Measurements from ENCODE around the gene PCDH9.

The PCDH9 gene

DNA sequence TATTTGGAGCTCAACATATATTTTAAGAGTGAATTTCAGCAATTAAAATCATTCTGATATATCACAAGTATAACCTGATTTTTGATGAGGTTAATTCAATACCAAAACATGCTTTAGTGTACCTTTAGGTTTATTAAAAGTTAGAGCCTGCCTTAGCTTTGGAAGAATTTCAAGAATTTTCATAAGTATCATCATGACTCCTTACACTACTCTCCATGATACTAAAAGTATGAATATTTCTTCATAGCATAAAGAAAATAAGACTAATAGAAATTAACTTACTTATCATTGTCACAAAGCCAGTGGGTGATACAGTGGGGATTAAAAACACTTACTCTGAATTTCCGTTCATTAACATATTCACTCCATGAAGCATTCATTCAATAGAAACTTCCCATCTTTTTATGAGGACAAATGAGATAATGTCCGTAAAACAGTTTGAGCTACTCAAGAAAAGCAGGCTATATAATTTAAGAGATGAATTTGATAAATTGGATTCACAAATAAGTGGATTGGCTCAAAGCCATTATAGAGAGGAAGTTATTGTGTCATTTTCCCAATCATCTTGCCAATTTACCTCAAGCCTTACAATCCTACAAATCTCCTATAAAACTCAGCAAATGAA, 214.0 kb downstream of the PCDH9 start:
- no peak for DNase-seq

DNA sequence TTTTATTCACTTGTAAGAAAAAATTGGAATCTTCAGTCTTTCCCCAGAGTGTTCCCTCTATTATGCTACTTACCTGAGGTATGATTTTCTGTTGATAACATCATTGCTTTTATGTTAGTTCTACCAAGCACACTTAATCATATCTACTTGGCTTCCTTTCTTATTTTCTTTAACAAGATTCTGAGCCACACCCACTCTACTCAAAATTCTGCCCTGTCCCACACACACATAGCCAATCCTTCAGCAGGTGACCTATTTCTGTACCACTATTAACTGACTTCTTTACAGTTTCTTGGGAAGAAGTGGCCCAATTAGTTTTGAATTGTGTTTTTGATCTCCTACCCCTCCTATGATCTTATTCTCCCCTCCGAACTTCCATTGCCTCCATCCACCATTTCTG, 215.7 kb downstream of the PCDH9 start:
- DNase-seq, result no peak

DNA sequence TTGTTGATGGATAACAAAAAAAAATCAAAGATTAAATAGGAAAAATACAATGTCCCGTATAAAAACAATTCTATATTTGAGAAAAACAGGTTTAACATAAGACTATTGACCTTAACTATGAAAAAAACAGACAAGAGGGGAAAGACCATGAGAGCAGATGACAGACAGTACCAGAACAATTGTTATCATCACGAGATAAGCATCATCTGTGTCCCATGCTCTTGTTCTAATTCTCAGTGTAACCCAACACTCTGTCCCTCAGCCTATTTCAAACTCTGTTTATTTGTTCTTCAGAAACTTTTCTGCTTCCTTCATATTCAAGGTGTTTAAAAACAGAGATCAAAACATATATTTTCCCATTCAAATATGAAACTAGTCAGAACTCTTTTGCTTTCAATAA, 216.4 kb downstream of the PCDH9 start:
- DNase-seq, result no peak

DNA sequence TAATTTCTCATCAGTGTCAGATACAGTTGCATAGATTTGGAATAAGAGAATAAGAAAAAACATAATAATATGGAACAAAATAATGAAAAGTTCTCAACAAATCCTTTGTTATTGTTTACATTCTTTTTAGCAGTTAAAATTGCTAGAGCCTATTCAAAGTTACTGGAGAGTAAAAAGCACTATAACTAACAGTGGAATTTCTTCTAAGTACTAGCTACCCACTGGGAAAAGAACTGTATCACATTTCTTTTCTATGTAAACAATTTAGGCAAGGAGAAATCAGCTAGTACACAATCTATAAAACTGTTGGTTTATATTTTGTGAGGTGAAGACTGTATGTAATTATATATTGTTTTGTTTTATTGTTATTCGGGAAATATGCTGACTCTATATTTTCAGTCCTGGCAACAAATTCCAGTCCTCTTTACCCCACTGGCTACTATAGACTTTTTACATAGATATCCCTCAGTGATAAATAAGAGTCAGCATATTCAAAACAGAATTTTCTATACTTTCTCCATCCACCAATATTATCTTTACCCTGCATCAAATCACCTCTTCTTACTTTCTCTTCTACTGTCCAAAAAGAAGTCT, 222.0 kb downstream of the PCDH9 start:
- no peak for DNase-seq

DNA sequence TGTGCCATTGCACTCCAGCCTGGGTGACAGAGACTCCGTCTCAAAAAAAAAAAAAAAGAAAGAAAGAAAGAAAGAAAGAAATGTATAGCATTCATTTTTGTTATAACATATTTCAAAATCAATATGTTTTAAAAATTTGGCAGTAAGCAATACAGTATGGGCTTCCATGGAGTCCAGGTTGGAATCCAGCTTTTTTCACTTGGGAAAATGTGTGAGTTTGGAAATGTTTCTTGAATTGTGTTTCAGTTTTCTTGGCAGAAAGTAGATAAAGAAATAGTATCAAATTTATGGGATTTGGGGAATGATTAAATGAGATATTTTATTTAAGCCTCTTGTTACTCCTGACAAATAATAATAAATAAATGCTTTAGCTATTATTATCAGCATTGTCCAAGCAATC, 225.6 kb downstream of the PCDH9 start:
- DNase-seq, result no peak

DNA sequence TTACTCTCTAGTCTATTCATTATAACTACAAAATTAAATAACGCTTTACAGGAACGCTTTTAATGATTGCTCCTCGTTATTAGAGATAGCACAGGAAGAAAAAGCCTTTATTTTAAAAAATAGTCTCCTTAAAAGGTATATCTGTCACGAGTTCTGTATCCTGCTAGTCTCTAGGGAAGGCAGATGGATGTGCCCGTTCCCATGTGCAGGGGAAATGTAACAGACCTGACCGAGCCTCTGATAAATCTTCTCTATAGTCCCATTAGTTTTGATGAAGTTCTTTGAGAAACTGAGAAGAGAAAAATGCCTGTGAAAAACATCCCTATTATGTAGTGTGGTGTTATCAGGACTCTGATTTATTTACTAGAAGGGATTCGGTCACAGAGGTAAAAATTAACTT, 226.4 kb downstream of the PCDH9 start:
- no peak for DNase-seq

DNA sequence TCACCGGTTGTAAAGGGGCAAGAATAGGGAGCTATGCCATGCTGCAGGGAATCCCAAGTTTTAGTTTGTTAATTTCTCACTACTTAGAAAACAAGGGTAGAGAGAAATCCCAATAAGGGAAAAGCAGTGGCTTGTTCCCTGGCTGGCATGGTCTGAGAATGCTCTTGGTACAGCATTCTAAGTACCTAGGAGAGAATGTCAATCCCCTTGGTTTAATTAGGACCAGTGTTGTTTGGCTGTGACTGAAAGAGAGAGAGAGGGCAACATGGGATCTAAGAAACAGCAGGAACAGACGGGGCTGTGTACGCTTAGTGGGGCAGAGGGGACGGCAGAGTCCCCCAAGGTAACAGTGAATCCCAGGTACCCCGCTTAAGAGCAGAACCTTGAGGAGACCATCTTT, 228.8 kb downstream of the PCDH9 start:
- no peak for DNase-seq

DNA sequence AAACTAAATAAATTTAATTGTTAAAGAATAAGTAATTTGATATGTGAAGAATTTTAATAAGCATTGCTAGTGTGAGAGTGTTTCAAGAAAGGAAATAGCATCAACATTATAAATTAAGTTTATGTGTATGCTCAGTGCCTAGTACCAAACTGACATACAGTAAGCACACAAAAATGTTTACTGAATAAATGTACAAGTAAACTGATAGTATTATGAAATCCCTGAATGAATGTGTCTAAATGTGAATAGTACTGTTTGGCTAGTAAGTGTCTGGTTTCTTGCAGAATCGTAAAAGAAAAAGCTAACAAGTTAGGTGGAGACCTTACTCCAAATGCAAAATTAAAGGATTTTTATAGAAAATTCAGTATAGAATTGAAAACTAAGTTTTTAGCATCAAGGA, 233.6 kb downstream of the PCDH9 start:
- no peak for DNase-seq

DNA sequence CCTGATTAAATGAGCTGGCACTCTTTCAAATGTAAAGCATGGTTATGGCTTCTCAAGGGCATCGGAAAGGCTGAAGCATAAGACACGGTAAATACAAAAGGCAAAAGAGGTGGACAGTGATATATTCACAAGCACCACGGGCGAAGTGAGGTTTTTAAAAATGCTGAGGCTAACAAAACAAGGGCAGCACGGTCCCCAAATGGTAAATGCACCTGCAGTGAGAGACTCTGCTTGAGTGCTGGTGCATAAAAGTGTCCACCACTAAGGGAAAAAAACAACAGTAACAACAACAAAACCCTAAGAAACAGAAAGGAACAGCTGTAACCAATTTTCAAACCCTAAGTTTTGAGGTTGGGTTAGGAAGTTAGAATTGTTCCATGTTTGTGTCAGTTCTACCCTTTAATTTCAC, 234.9 kb downstream of the PCDH9 start:
- DNase-seq, result peak; percentile 61

DNA sequence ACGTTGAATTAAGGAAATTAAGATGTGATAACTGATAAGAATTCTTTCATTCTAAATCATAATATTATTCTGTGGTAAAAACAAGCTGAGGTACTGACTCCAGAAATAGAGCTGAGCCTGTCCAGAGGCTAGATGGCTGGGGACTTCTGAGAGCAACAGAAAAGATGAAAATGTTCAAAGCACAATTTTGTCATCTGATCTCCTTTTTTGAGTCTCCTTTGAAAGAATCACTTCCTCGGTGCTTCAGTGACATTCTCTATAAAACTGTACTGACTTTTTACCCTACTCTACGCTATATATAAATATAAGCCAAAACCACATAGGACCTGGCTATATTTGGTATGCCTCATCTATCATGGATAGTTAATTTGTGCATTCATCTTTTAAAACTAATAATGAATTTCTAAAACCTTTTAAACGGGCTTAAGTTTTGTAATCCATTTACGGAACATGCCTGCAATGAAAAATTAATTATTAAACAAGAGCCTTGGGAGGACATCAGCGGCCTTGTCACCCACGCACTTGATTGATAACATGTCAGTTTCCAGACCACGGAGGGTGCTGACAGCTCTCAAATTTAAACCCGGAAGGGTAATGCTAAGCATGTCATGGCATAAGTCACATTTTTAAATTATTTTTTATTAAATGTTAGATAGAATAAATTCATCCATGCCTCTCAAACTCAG, 235.5 kb downstream of the PCDH9 start:
- no peak for DNase-seq

DNA sequence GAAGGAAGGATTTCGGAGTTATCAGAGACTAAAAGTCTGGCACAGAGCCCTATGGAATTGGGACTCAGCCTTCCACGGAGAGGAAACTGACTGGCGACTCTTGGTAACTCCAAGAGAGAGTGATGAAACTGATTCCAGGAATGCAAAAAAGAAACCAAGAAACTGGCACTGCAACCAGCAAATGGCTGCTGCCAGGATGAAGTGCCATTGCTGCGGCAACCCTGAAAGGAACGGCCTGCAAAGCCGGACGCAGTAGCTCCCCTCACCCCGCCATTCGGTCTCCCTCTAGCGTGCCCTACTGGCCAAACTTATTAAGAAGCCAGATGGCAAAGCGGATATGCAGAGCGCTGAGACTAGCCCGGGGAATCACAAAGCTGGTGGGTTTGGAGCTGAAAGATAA, 236.0 kb downstream of the PCDH9 start:
- no peak for DNase-seq

DNA sequence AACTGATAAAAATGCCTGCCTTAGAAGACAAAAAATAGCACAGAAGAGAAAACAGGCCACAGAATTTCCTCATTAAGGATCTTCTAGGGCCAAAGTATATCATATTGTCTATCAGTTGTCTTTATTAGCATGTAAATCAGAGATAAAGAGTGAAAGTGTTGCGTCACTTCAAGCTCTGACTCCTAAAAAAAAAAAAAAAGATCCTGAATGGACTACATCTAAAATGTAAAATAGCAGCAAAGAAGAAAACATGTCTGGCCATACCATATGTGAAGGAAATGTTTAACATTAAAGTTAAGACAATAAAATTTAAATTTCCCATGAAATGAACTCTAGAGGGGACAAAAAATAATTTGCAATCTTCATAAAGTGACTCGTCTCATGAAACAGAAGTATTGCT, 237.4 kb downstream of the PCDH9 start:
- DNase-seq, result no peak

DNA sequence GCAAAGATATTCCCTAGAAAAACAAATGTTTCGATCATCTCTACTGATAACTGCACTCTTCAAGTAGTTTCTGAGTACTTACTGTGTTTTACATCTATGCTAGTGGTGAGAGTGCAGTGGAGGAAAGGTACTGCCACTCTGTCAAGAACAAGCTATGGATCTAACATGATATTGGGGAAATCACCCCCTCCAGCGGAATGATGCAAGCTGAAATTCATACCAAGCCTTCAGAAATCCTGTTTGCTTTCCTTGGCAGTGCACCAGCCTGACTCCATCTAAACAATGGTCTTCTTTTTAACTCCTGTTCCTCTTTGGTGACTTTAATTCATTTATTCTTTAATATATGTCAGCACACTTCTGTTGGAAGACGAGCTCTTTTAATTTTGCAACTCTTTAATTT, 238.0 kb downstream of the PCDH9 start:
- no peak for DNase-seq

DNA sequence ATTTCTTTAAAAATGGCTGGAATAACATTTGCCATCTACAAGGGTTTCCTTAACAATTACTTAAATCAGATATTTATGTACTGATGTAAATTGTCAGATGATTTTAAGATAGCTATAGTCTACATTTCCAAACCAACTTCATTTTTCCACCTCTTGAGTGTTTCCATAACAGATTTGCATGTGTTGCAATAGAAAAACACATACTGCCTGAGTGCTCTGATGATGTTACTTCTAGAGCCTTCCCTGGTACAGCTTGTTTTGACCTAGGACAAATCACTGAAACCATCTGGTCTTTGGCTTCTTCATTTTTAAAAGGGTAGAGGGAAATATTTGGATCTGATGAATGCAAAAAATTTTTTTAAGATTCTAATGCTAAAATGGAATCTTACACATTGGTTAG, 245.9 kb downstream of the PCDH9 start:
- no peak for DNase-seq

DNA sequence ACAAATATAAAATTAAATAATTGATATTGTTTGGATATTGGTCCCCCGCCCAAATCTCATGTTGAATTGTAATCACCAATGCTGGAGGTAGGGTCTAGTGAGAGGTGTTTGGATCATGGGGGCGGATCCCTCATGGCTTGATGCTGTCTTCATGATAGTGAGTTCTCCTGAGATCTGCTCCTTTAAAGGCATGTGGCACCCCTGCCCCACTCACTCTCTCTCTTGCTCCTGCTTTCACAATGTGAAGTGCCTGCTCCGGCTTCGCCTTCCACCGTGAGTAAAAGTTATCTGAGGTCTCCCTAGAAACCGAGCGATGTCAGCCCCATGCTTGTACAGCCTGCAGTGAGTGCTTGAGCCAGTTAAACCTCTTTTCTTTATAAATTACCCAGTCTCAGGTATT, 248.2 kb downstream of the PCDH9 start:
- no peak for DNase-seq

DNA sequence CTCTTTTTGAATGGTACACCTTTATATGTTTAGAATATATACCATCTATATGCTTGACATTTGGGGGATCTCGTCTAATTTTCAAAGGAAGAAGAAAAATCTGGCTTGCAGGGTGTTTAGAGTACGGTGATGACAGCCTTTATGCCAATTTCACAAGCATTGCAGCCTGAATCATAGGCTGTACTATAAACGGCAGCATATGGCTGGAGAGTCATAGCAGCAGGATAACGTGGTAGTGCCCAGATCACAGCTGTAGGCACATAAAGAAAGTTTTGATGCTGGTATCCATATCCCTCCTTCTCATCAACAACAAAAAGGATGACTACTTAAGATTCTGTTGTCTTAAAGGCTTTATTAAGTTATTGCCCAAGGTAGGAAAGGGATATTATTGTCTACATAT, 253.0 kb downstream of the PCDH9 start:
- DNase-seq, result no peak

DNA sequence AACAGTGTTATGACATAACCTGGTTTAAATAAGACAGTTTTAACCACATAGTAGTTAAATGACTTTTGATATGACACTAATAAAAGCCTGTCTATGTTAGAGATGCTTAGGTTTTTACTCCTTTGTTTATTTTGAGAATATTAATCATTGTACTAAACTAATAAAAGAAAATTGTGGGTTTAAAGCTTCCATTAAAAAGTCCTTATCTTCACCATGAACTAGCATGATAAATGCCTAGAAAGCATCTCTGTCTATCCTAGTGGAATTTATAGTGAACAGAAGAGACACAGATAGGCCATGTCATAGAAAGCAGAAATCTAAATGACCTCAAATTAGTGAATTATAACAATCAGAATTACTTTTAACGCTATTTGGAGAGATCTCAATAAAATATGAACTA, 255.2 kb downstream of the PCDH9 start:
- no peak for DNase-seq

DNA sequence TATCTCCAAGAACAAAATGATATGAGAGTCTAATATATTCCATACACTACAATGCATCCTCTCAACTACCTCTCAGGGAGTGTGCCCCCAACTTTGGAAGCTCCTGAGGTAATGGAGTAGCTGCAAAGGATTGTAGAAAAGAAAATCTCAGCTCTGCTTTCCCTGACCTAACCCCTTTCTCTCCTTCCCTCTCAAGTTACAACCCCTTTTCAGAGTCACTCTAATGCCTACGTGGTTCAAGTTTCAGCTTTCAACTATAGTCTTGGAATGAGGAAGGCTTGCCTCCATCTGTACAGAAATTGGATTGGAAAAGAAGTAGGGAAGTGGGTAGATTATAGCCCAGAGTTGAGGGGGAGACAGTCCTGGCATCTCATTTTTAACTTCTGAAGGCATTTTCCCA, 256.0 kb downstream of the PCDH9 start:
- DNase-seq, result no peak

DNA sequence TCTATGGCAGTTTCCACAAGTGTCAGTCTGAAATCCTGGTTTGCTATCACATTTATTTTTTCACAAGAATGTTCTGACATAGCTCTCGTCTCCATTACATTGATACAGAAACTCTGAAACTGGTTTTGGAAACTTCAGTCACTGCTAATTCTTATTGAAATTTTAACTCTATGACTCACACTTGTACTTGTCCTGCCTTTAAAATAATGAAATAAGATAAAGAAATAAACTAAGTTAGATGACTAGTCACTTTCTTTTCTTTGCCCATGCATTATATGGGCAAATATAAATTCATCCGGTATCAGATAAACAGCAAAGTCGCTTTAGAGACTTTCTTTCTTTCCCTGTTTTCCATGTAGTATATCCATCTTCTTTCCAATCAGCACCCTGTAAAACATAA, 257.5 kb downstream of the PCDH9 start:
- no peak for DNase-seq

DNA sequence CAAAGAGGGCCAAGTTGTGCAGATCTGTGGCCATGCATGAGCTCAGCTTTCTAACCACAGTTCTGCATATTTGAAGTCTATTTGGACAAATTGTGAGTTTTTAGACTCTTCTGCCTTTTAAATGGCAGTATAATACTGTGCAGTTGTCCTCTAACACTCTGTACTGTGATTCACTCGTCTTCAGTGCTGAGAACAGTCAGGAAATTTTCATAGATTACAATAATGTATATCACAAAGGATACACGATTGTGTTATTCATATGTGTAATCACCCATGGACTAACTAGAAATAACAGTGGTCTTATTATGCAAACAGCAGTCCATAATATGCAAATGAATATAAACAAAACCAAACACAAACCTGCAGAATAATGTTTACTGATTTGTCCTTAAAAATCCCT, 259.1 kb downstream of the PCDH9 start:
- no peak for DNase-seq

DNA sequence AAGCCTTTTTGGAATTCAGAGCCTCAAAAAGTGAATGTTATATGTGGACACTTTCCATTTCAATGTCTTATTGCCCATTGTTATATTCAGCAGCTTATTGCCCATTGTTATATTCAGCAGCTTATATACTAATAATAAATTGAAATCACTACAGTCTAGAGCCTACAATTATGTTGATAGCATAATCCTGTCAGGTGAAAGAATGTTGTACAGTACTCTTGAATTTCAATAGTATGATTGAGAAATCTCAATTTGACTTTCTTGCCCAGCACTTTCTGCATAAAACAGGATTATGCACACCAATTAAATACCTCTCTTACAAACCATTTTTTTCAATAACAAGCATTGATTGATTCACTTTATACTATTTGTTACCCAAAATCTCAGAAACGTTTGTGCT, 260.8 kb downstream of the PCDH9 start:
- no peak for DNase-seq

DNA sequence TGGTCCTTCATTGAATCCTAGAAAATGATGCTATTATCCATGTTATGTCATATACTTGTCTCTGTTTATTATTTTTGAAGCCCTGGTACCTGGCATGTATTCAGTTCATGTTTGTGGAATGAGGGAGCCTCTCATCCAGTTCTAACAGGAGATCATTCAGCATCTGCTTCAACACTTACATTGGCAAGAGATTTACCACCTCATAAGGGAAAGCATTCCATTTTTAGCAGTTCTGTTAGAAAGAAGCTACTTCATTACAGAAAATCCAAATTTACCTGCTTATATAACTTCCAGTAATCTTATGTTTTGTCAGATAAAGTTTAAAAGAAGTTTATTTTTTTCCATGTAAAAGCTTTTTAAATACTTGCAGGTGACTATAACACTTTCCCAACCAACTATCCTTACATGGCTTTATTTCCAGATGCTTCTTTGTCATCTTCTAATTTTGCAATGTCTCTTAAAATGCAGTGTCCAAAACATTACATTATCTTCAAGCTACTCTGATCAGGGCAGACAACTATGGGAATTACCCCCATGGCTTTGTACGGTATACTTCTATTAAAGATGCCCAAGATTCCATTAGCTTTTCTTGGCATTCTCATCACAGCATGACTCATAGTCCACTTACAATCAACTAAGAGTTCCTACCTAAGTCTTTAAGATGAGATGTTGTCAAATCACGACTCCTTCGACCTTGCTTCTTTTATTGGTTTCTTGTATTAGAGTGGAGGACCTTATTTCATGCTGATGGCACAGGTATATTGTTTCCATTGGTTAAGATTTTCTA, 262.1 kb downstream of the PCDH9 start:
- no peak for DNase-seq

DNA sequence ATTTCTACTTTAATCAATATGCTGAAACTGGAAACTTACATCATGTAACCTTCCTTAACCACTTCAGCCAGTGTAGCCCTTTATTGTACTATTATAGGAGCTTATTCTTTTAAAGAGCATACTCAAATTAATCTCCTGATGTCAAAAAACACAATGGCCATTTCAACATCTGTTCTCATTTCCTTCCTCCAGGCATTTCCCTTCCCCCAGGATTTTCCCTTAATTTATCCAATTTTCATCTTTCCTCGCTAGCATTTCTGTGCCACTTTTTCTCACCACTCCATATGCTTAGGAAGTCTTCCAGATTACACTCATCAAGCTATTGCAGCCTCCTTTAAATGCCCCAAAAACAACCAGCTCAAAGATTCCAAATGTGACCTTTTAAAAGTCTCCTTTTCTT, 265.0 kb downstream of the PCDH9 start:
- DNase-seq, result no peak

DNA sequence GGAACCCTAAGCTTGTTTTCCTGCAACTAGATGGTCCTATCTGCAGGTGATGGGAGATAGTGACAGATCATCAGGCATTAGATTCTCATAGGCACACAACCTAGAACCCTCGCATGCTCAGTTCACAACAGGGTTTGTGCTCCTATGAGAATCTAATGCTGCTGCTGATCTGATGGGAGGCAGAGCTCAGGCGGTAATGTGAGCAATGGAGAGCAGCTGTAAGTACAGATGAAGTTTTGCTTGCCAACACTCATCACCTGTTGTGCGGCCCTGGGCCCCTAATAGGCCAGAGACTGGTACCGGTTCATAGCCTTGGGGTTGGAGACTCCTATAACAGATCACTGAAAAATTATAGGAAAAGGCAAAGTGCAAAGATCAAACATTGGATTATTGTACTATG, 267.2 kb downstream of the PCDH9 start:
- no peak for DNase-seq
